Gastrocnemius medialis (tissue), 4 donors: Measurements from ENCODE around the gene KRTAP4-1. TPM values are rescaled to one million over a fixed set of nuclear protein-coding genes. Genes with fewer than 3 reads are reported as not detected.
"Not testable (repeated sequence)": the region's sequence is repeated elsewhere in the genome, so short reads cannot be mapped to it uniquely, and the experiment has no call there.

ENCODE experiments used
- ATAC-seq, 2 donors: fragments of 150-250 bp; one replicate each; pipeline ENCODE4 v1.9.1; 2016
- DNase-seq, 2 donors: peaks; one replicate each; pipeline ENCODE4 v3.0.0-alpha.2; 2019
- H3K27ac ChIP-seq, 4 donors: fragments of 200-600 bp; sonication (generic); 1 replicate in 1 of 4; 2 replicates in 3 of 4; pipeline ENCODE4 v1.5.1; 2016 to 2018; ENCODE audit warnings: mild to moderate bottlenecking in 2 of 4, moderate library complexity in 1 of 4
- H3K27me3 ChIP-seq, 3 donors: fragments of 200-600 bp; sonication (generic) in 2 of 3; 1 replicate in 1 of 3; 2 replicates in 2 of 3; pipeline versions ENCODE4 v1.5.1 to v1.6.0; 2016 to 2019; ENCODE audit warnings: mild to moderate bottlenecking in 1 of 3, moderate library complexity in 1 of 3
- H3K36me3 ChIP-seq, 2 donors: fragments of 200-600 bp; sonication (generic) in 1 of 2; one replicate each; pipeline ENCODE4 v1.5.1; 2017 to 2018
- H3K4me1 ChIP-seq, 2 donors: fragments of 200-600 bp; sonication (generic) in 1 of 2; one replicate each; pipeline ENCODE4 v1.5.1; 2016 to 2017; ENCODE audit warnings: mild to moderate bottlenecking in 2 of 2
- H3K4me3 ChIP-seq, 4 donors: fragments of 200-600 bp; sonication (generic) in 3 of 4; 1 replicate in 1 of 4; 2 replicates in 3 of 4; pipeline ENCODE4 v1.5.1; 2016 to 2019; ENCODE audit warnings: mild to moderate bottlenecking in 2 of 4
- H3K9me3 ChIP-seq, 3 donors: fragments of 200-600 bp; sonication (generic) in 2 of 3; 1 replicate in 1 of 3; 2 replicates in 2 of 3; pipeline ENCODE4 v1.5.1; 2016 to 2019
- POLR2A ChIP-seq, 2 donors: fragments of 450-650 bp; IDR thresholded peaks; one replicate each; pipeline ENCODE4 v1.6.1; 2017; ENCODE audit warnings: antibody characterized with exemption in 2 of 2, mild to moderate bottlenecking in 2 of 2, moderate library complexity in 2 of 2
- in situ Hi-C, 4 donors: fragments of 200-750 bp; cut with MboI; loops; one replicate each; pipeline versions ENCODE4 v1.15.0 to v1.8.0; 2017; ENCODE audit warnings: low sequenced_read_pairs in 4 of 4
- intact Hi-C: fragments of 100-400 bp; cut with DNase I; formaldehyde crosslinking; loops from one replicate; pipeline ENCODE4 v1.15.1; 2023; ENCODE audit warnings: low total_unique reads
- total RNA-seq, 4 donors: library from RNA; depleted of rRNA; stranded (reverse); fragments of >200 nt; gene quantifications; one replicate each; pipeline versions ENCODE4 v1.1.0 to v1.2.3, GENCODE V29; 2016
- TF ChIP-seq, protein P1 (sequence below), 5 experiments: fragments of 450-650 bp in 3 of 5; fragments of 200-600 bp in 2 of 5; sonication (generic) in 2 of 5; IDR thresholded peaks in 4 of 5; conservative IDR thresholded peaks in 1 of 5; 1 replicate in 4 of 5; 2 replicates in 1 of 5; pipeline ENCODE4 v1.5.1; 2016 to 2019; ENCODE audit warnings: antibody characterized with exemption in 5 of 5, mild to moderate bottlenecking in 3 of 5, moderate library complexity in 3 of 5

Gene KRTAP4-1
- total RNA-seq, 4 donors from 2014 or later: not detected

DNA sequence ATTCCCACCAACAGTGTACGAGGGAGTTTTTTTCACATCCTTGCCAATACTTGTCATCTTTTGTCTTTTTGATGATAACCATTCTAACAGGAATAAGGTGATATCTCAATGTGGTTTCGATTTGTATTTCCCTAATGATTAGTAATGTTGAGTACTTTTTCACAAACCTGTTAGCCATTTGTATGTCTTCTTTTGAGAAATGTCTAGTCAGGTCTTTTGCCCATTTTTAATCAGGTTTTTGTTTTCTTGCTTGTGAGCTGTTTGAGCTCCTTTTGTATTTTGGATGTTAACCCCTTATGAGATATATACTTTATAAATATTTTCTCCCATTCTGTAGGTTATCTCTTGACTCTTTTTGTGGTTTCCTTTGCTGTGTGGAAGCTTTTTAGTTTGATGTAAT is 33.2 kb downstream of the KRTAP4-1 start:
- no peaks in the 10 kb centered on the region for H3K4me1 ChIP-seq
- ATAC-seq (no peak), DNase-seq (no peak)

DNA sequence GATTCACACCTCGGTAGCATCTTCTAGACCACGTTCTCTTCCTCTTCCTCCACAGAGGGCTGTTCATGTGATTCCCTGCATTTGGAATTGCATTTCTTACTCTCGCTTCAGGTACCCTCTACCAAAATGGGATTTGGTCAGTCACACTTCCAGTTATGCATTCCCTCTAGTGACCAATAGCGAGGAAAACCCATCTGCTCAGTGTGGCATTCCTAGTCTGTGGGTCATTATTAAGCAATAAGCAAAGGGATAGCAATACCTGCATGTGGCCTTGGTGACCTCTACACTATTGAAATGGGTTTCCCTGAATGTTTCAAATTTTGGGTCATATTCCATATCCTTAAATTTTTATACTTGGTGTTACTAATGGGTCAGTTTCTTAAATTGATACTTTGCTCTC is 34.7 kb downstream of the KRTAP4-1 start:
- DNase-seq (no peak), ATAC-seq (no peak)
- Histone ChIP-seq H3K27me3 (peaks cover 0 to 4% (median 3%) of the 10 kb centered on the region in 3 donors), H3K36me3 (no peaks in the 10 kb centered on the region), H3K4me1 (no peaks in the 10 kb centered on the region), H3K9me3 (no peaks in the 10 kb centered on the region), H3K4me3 (no peak overlapping the region), H3K27ac (no peak overlapping the region)
- in situ Hi-C loops: loop anchor here in 1 of 4 donors (25.0 kb wide), 1 partner anchor 112 kb away; the partner anchor contains the start of genes KRTAP9-6 and KRTAP9-9
- TF ChIP-seq POLR2A (IDR thresholded peaks at IDR 0.05): no peak
- TF ChIP-seq, protein P1, sequence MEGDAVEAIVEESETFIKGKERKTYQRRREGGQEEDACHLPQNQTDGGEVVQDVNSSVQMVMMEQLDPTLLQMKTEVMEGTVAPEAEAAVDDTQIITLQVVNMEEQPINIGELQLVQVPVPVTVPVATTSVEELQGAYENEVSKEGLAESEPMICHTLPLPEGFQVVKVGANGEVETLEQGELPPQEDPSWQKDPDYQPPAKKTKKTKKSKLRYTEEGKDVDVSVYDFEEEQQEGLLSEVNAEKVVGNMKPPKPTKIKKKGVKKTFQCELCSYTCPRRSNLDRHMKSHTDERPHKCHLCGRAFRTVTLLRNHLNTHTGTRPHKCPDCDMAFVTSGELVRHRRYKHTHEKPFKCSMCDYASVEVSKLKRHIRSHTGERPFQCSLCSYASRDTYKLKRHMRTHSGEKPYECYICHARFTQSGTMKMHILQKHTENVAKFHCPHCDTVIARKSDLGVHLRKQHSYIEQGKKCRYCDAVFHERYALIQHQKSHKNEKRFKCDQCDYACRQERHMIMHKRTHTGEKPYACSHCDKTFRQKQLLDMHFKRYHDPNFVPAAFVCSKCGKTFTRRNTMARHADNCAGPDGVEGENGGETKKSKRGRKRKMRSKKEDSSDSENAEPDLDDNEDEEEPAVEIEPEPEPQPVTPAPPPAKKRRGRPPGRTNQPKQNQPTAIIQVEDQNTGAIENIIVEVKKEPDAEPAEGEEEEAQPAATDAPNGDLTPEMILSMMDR (IDR thresholded peaks at IDR 0.05 in 4 of 5, conservative IDR thresholded peaks at IDR 0.05 in 1 of 5): no peak
- intact Hi-C loops: no loop called here

More for the DNA sequence above, 33.2 kb downstream of the KRTAP4-1 start:
- H3K36me3 ChIP-seq: no peaks in the 10 kb centered on the region
- in situ Hi-C loops: loop anchor here in 1 of 4 donors (25.0 kb wide), 1 partner anchor 111 kb away; the partner anchor contains the start of genes KRTAP9-6 and KRTAP9-9
- H3K27ac ChIP-seq: no peak overlapping the region
- H3K27me3 ChIP-seq: peaks cover 0 to 8% (median 3%) of the 10 kb centered on the region in 3 donors
- no peaks in the 10 kb centered on the region for H3K9me3 ChIP-seq
- intact Hi-C loops: no loop called here
- H3K4me3 ChIP-seq: no peak overlapping the region
- TF ChIP-seq, protein P1 (IDR thresholded peaks at IDR 0.05 in 4 of 5, conservative IDR thresholded peaks at IDR 0.05 in 1 of 5): no peak
- no peak for TF ChIP-seq POLR2A (IDR thresholded peaks at IDR 0.05)

DNA sequence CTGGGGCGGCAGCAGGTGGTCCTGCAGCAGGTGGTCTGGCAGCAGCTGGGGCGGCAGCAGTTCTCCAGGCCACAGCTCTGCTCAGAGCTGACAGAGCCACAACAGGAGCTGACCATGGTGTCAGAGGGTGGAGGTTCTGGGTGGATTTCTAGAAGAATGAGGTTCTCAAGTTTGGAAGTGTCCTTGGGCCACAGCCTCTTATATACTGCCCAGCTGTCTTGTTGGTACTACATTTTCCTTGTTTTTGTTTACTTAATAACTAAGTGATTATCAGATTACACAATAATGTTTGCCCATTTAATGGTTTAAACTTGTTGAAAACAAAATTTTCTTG is 35.1 kb downstream of the KRTAP4-1 start, which contains the start of gene KRTAP4-5:
KRTAP4-5 (minus strand) TSS at position 174 of the 334 bp plus-strand sequence; CDS start at position 116, 58 bp downstream.
- H3K27ac ChIP-seq: no peak within 1 kb of the TSS
- H3K4me1 ChIP-seq: no peaks in the 10 kb centered on the region
- no peak for DNase-seq
- intact Hi-C loops: no loop called here
- in situ Hi-C loops: no loop called here
- TF ChIP-seq, protein P1 (IDR thresholded peaks at IDR 0.05 in 4 of 5, conservative IDR thresholded peaks at IDR 0.05 in 1 of 5): no peak
- no peak for TF ChIP-seq POLR2A (IDR thresholded peaks at IDR 0.05)
- no peak within 1 kb of the TSS for H3K4me3 ChIP-seq
- no peaks in the 10 kb centered on the region for H3K9me3 ChIP-seq
- ATAC-seq: no peak
- H3K36me3 ChIP-seq: no peaks in the 10 kb centered on the region
- peaks cover 0 to 4% (median 3%) of the 10 kb centered on the region in 3 donors for H3K27me3 ChIP-seq

DNA sequence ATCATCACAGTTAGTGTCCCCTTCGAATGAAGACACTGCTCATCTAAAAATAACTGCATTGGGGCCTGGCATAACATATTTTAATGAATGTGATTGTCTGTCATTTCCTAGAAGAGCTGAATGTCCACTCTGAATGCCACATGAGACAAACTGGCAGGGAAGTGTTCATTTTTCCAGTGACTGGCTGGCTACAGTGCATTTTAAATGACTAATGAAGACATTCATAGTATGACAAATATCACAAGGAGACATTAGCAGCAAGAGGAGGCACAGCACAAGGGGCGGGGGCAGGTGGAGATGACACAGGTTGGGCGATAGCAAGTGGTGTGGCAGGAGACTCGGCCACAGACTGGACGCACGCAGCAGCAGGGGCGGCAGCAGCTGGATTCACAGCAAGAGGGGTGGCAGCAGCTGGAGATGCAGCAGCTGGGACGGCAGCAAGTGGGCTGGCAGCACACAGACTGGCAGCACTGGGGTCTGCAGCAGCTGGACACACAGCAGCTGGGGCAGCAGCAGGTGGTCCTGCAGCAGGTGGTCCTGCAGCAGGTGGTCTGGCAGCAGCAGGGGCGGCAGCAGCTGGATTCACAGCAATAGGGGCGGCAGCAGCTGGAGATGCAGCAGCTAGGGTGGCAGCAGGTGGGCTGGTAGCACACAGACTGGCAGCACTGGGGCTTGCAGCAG is 35.6 kb downstream of the KRTAP4-1 start:
- H3K4me3 ChIP-seq, H3K27ac ChIP-seq, ATAC-seq, H3K27me3 ChIP-seq, in situ Hi-C loops, H3K36me3 ChIP-seq, H3K9me3 ChIP-seq, intact Hi-C loops, DNase-seq, H3K4me1 ChIP-seq: not testable (repeated sequence)

DNA sequence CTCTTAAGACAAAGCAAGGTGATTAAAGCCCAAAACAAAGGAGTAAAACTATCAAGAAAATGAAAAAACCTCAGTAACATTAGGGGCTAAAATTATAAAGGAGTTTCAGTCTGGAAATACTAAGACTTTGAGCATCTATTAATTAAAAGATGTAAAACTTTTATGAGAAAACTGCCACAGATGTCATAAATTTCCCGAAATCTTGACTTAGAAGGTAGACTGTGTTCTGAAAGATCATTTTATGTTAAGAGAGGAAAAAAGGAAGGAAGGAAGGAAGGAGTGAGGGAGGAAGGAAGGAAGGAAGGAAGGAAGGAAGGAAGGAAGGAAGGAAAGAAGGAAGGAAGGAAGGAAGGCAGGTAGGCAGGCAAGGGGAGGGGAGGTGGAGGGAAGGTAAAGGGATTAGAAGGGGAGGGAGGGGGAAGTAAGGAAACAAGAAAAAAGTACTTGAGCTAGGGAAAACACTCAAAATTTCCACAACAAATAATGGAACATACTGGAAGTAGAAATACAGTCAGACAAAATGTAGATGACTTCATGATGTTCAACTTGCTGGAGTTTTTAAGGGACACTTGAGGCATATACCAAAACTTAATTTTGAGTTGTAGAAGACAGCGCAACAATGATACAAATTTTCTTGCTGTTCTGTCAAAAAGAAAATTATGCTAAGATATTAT is 37.0 kb downstream of the KRTAP4-1 start:
- no peaks in the 10 kb centered on the region for H3K36me3 ChIP-seq
- no peak for DNase-seq
- no peaks in the 10 kb centered on the region for H3K4me1 ChIP-seq

More for the DNA sequence above, 37.0 kb downstream of the KRTAP4-1 start:
- in situ Hi-C loops: no loop called here
- Histone ChIP-seq H3K27ac (no peak overlapping the region), H3K27me3 (no peaks in the 10 kb centered on the region), H3K9me3 (no peaks in the 10 kb centered on the region), H3K4me3 (no peak overlapping the region)
- intact Hi-C loops: no loop called here
- ATAC-seq: no peak
- TF ChIP-seq, protein P1 (IDR thresholded peaks at IDR 0.05 in 4 of 5, conservative IDR thresholded peaks at IDR 0.05 in 1 of 5): no peak
- TF ChIP-seq POLR2A (IDR thresholded peaks at IDR 0.05): no peak
